Endothelial cell of umbilical vein (primary cell): ENCODE data around the gene TANGO6. TPM values are rescaled to one million over a fixed set of nuclear protein-coding genes. Genes with fewer than 3 reads are reported as not detected.

Source experiments
- BruUV-seq: library from RNA; stranded (reverse); fragments of 400-500 nt; replicated peaks from 2 replicates; lab custom pipeline; 2021; lab: Mats Ljungman, UMichigan
- CTCF ChIA-PET: fragments of 300-600, 350-600 bp; sonication (Branson Sonifier 250); formaldehyde crosslinking; loops from one replicate; lab custom pipeline; 2021; ENCODE audit warnings: antibody characterized with exemption, inconsistent platforms; lab: Charles Lee
- POLR2A ChIA-PET: fragments of 300-600, 350-600 bp; sonication (Branson Sonifier 250); formaldehyde crosslinking; loops from one replicate; lab custom pipeline; 2021; ENCODE audit warnings: antibody characterized with exemption, inconsistent platforms; lab: Charles Lee
- DNase-seq: peaks from one replicate; pipeline ENCODE4 v3.0.0-alpha.2; 2011; ENCODE audit warnings: low read depth, low spot score
- FAIRE-seq: peaks from 2 replicates; lab custom pipeline; 2011; peaks lifted over from hg19 to GRCh38; lab: Jason Lieb, UNC
- H2AFZ ChIP-seq: 2 replicates; pipeline ENCODE4 v1.6.0; 2012; ENCODE audit warnings: low read depth, low read length, control low read depth, inconsistent platforms
- H3K27ac ChIP-seq: 2 replicates; pipeline ENCODE4 v1.5.1; 2011; ENCODE audit warnings: low read depth, mild to moderate bottlenecking, control low read depth, low read length, moderate library complexity; ENCODE audit not compliant: insufficient read depth
- H3K27me3 ChIP-seq, 2 experiments: 2 replicates each; pipeline versions ENCODE4 v1.6.0 to v1.6.1; 2011; ENCODE audit warnings: low read length in 2 of 2, mixed read lengths in 1 of 2; ENCODE audit not compliant: control insufficient read depth in 2 of 2, insufficient read depth in 2 of 2
- H3K36me3 ChIP-seq, 2 experiments: 2 replicates in 1 of 2; 3 replicates in 1 of 2; pipeline ENCODE4 v1.5.1; 2011; ENCODE audit warnings: low read length in 2 of 2, mild to moderate bottlenecking in 1 of 2, moderate library complexity in 1 of 2; ENCODE audit not compliant: control insufficient read depth in 2 of 2, insufficient read depth in 2 of 2; ENCODE audit errors: extremely low read depth in 1 of 2
- H3K4me1 ChIP-seq: 3 replicates; pipeline ENCODE4 v1.5.1; 2011; ENCODE audit warnings: mild to moderate bottlenecking, low read length; ENCODE audit not compliant: control insufficient read depth, insufficient read depth; ENCODE audit errors: extremely low read depth
- H3K4me2 ChIP-seq: 2 replicates; pipeline ENCODE4 v1.6.1; 2011; ENCODE audit warnings: low read length, control low read depth, mixed read lengths; ENCODE audit not compliant: insufficient read depth
- H3K4me3 ChIP-seq, 3 experiments: fragments of 200-600 bp in 1 of 3; sonication (generic), shearing (Covaris generic) in 1 of 3; replicated peaks in 1 of 3; 2 replicates each; pipeline ENCODE4 v1.5.1; 2011 to 2016; ENCODE audit warnings: control low read depth in 3 of 3, low read length in 3 of 3, mild to moderate bottlenecking in 2 of 3, inconsistent platforms in 1 of 3, low read depth in 1 of 3, moderate library complexity in 1 of 3; ENCODE audit not compliant: insufficient read depth in 1 of 3
- H3K79me2 ChIP-seq: 2 replicates; pipeline ENCODE4 v1.6.0; 2012; ENCODE audit warnings: low read length, inconsistent platforms; ENCODE audit not compliant: control insufficient read depth, insufficient read depth
- H3K9ac ChIP-seq: replicated peaks from 2 replicates; pipeline ENCODE3; 2011; ENCODE audit warnings: low read length, control low read depth; ENCODE audit not compliant: insufficient read depth; ENCODE audit errors: extremely low read depth
- H3K9me1 ChIP-seq: replicated peaks from 3 replicates; pipeline ENCODE4 v1.6.0; 2011; ENCODE audit warnings: mild to moderate bottlenecking, low read length; ENCODE audit not compliant: control insufficient read depth, insufficient read depth; ENCODE audit errors: extremely low read depth
- H3K9me3 ChIP-seq: replicated peaks from 2 replicates; pipeline ENCODE4 v1.5.1; 2012; ENCODE audit warnings: low read length, inconsistent platforms; ENCODE audit not compliant: control insufficient read depth, insufficient read depth
- H4K20me1 ChIP-seq: replicated peaks from 2 replicates; pipeline ENCODE3; 2011; ENCODE audit warnings: mild to moderate bottlenecking, low read length; ENCODE audit not compliant: control insufficient read depth, insufficient read depth; ENCODE audit errors: extremely low read depth
- EZH2 ChIP-seq: IDR thresholded peaks from 2 replicates; pipeline ENCODE4 v1.6.1; 2012; ENCODE audit warnings: borderline replicate concordance, low read depth, mild to moderate bottlenecking, moderate library complexity, low read length, inconsistent platforms; ENCODE audit not compliant: severe bottlenecking
- FOS ChIP-seq: IDR thresholded peaks from 2 replicates; pipeline ENCODE4 v1.6.1; 2011; ENCODE audit warnings: mild to moderate bottlenecking, low read length, moderate library complexity, borderline replicate concordance; ENCODE audit not compliant: insufficient read depth
- JUN ChIP-seq: IDR thresholded peaks from 2 replicates; pipeline ENCODE4 v1.6.1; 2011; ENCODE audit warnings: borderline replicate concordance, low read depth; ENCODE audit not compliant: insufficient read length, insufficient read depth
- POLR2A ChIP-seq: IDR thresholded peaks from 2 replicates; pipeline ENCODE4 v1.6.1; 2012; ENCODE audit warnings: low read depth, mild to moderate bottlenecking, control low read depth, low read length
- POLR2AphosphoS5 ChIP-seq: IDR thresholded peaks from 2 replicates; pipeline ENCODE4 v1.6.1; 2012; ENCODE audit warnings: low read depth, mild to moderate bottlenecking, control low read depth, low read length, moderate library complexity; ENCODE audit not compliant: insufficient read depth
- dilution Hi-C: fragments of 300-500 bp; cut with MboI; formaldehyde crosslinking; loops from one replicate; pipeline ENCODE4 v1.15.0; 2019; ENCODE audit warnings: low sequenced_read_pairs; ENCODE audit not compliant: extremely low pct_ligation_motif_present
- intact Hi-C: fragments of 100-400 bp; cut with micrococcal nuclease; formaldehyde crosslinking; loops from one replicate; pipeline ENCODE4 v1.10.0; 2022
- polyA plus RNA-seq, 4 experiments: library from polyadenylated mRNA; depleted of rRNA in 3 of 4; stranded (reverse) in 3 of 4; unstranded in 1 of 4; fragments of >200 nt; gene quantifications; 2 replicates each; pipeline versions ENCODE4 v1.2.1 to v1.2.3, GENCODE V29; 2011 to 2012; ENCODE audit warnings: missing spikeins in 1 of 4
- total RNA-seq: library from RNA; stranded (reverse); gene quantifications from 2 replicates; pipeline ENCODE4 v1.2.3, GENCODE V29; 2021
- TF ChIP-seq, protein P1 (sequence below), 2 donors: IDR thresholded peaks; 1 replicate in 1 of 2; 2 replicates in 1 of 2; pipeline ENCODE4 v1.5.1; 2011; ENCODE audit warnings: low read length in 2 of 2, mild to moderate bottlenecking in 2 of 2, moderate library complexity in 2 of 2, control low read depth in 1 of 2, inconsistent platforms in 1 of 2, low read depth in 1 of 2; ENCODE audit not compliant: insufficient read depth in 1 of 2; ENCODE audit errors: extremely low read depth in 1 of 2

Gene TANGO6
- total and polyA plus RNA-seq, 2 donors (not counting 3 experiments of a cell fraction or from before 2014, with no cell fraction given), result 6.7 to 21.2 TPM

DNA sequence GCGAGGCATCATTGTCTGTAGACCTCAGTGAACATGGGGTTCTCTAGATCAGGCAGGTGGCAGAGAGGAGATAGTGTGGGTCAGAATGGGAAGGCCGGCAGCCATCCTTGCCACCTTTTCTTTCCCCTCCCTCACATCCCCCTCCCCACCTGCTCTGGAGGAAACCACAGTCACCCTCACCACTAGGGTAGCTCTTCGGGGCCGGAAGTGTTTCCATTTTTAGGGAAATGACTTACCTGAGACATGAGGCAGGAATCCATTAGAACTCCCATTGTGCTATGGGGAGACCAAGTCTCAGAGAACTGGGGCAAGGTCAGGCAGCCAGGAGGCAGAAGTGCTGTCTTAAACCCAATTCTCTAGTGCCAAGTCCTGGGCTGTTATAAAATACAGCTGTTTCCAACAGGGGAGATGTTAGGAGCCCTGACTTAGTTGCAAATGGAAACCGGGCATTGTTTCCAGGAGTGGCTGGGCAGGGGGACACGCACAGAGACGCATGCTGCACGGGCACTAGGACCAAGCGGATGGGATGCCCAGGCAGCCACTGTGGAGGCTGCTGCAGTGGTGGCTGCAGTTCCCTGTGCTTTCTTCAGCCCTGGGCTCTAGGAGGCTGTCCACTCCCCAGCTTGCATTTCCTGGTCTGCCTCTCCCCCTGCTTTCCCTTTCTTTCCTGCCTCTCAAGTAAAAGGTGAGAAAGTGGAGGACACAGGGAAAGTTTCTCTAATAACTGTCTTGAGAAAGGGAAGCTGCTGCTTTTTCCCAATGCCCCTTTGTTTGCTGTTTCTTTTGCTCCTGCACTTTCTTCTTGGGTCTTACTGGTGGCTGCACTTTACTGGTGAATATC, 265.0 kb downstream of the TANGO6 start:
- BruUV-seq, result no TSS peak
- peaks cover 24% of the 10 kb centered on the region for H3K4me1 ChIP-seq
- H3K27me3 ChIP-seq, result no peaks in the 10 kb centered on the region
- H4K20me1 ChIP-seq, result no peaks in the 10 kb centered on the region
- no peak overlapping the region for H3K4me3 ChIP-seq
- no peaks in the 10 kb centered on the region for H3K9me1 ChIP-seq
- peaks cover 0 to 3% of the 10 kb centered on the region in 2 experiments for H3K36me3 ChIP-seq
- dilution Hi-C loops, result no loop called here
- no peaks in the 10 kb centered on the region for H3K9me3 ChIP-seq
- no peaks in the 10 kb centered on the region for H3K79me2 ChIP-seq
- ChIA-PET CTCF (interaction anchor here (1.2 to 2.9 kb wide), 6 partner anchors 9 to 261 kb away, joined by 3 to 13 read pairs (median 5); no protein-coding TSS in a partner anchor), POLR2A (interaction anchor here (0.6 kb wide), 1 partner anchor 195 kb away, joined by 7 read pairs; no protein-coding TSS in a partner anchor)
- H3K4me2 ChIP-seq, result peak overlapping the region; percentile 50
- TF ChIP-seq EZH2 (no peak), FOS (no peak)
- no peak overlapping the region for H3K9ac ChIP-seq
- no peak overlapping the region for H3K27ac ChIP-seq
- DNase-seq (no peak), FAIRE-seq (no peak)
- no peak overlapping the region for H2AFZ ChIP-seq
- intact Hi-C loops, result loop anchor here (5.0 kb wide), 1 partner anchor 116 kb away; no protein-coding TSS in a partner anchor

DNA sequence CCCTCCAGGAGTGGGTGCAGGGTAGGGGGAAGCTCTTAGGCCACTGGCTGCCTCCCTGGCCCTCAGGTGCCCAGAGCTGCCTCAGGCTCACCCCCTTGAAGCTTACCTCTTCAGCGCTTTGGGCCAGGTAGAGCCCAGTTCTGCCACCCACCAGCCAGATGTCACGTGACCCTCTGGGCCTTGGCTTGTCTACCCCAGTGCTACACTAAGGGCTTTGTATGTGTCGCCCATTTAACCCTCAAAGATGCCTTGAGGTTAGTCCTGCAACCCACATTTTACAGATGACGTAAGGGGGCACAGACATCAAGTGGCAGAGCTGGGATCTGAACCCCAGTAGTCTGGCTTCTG, 265.5 kb downstream of the TANGO6 start:
- H3K9ac ChIP-seq, result no peak overlapping the region
- no peaks in the 10 kb centered on the region for H3K79me2 ChIP-seq
- no peaks in the 10 kb centered on the region for H3K9me1 ChIP-seq
- no peak overlapping the region for H3K4me2 ChIP-seq
- ChIA-PET CTCF (interaction anchor here (1.3 to 2.9 kb wide), 5 partner anchors 8 to 262 kb away, joined by 3 to 13 read pairs (median 7); no protein-coding TSS in a partner anchor), POLR2A (no interaction called here)
- no peaks in the 10 kb centered on the region for H4K20me1 ChIP-seq
- peaks cover 24% of the 10 kb centered on the region for H3K4me1 ChIP-seq
- no TSS peak for BruUV-seq
- DNase-seq, result no peak
- intact Hi-C loops, result loop anchor here (5.0 kb wide), 1 partner anchor 117 kb away; no protein-coding TSS in a partner anchor
- H2AFZ ChIP-seq, result no peak overlapping the region
- dilution Hi-C loops, result no loop called here
- peaks cover 0 to 3% of the 10 kb centered on the region in 2 experiments for H3K36me3 ChIP-seq
- H3K9me3 ChIP-seq, result no peaks in the 10 kb centered on the region
- no peak for FAIRE-seq
- no peak for TF ChIP-seq FOS
- TF ChIP-seq, protein P1, sequence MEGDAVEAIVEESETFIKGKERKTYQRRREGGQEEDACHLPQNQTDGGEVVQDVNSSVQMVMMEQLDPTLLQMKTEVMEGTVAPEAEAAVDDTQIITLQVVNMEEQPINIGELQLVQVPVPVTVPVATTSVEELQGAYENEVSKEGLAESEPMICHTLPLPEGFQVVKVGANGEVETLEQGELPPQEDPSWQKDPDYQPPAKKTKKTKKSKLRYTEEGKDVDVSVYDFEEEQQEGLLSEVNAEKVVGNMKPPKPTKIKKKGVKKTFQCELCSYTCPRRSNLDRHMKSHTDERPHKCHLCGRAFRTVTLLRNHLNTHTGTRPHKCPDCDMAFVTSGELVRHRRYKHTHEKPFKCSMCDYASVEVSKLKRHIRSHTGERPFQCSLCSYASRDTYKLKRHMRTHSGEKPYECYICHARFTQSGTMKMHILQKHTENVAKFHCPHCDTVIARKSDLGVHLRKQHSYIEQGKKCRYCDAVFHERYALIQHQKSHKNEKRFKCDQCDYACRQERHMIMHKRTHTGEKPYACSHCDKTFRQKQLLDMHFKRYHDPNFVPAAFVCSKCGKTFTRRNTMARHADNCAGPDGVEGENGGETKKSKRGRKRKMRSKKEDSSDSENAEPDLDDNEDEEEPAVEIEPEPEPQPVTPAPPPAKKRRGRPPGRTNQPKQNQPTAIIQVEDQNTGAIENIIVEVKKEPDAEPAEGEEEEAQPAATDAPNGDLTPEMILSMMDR (IDR thresholded peaks at IDR 0.05; ENCODE audit: extremely low read depth in 1 of 2, insufficient read depth in 1 of 2, low read depth in 1 of 2, low read length in 2 of 2), result no peak
- TF ChIP-seq POLR2AphosphoS5, result no peak
- no peak for TF ChIP-seq EZH2
- TF ChIP-seq JUN, result no peak
- TF ChIP-seq POLR2A, result no peak
- no peak overlapping the region for H3K4me3 ChIP-seq
- no peak overlapping the region for H3K27ac ChIP-seq
- no peaks in the 10 kb centered on the region for H3K27me3 ChIP-seq
